Mucosa of descending colon (tissue), 3 donors: ENCODE measurements around the gene TMEM80. TPM values are rescaled to one million over a fixed set of nuclear protein-coding genes. Genes with fewer than 3 reads are reported as not detected.
A peak's percentile ranks its signal among the peaks of the same experiment; 100 is the strongest.
"Not testable (repeated sequence)": the region's sequence is repeated elsewhere in the genome, so short reads cannot be mapped to it uniquely, and the experiment has no call there.

ENCODE experiments used
- ATAC-seq: fragments of 200-7000 bp; cut with Tn5 transposase; one replicate; pipeline ENCODE4 v1.9.1; 2020; ENCODE audit warnings: mild to moderate bottlenecking, moderate library complexity
- DNase-seq, 3 donors: peaks; one replicate each; pipeline ENCODE4 v3.0.0-alpha.2; 2020
- H3K36me3 ChIP-seq: fragments of 200-600 bp; one replicate; pipeline ENCODE4 v1.8.0; 2021; ENCODE audit warnings: low read depth, mild to moderate bottlenecking
- H3K4me1 ChIP-seq: fragments of 200-600 bp; one replicate; pipeline ENCODE4 v1.8.0; 2021; ENCODE audit warnings: low read depth, mild to moderate bottlenecking
- H3K4me3 ChIP-seq: fragments of 200-600 bp; one replicate; pipeline ENCODE4 v1.8.0; 2021; ENCODE audit warnings: mild to moderate bottlenecking
- H3K9me3 ChIP-seq: fragments of 200-600 bp; one replicate; pipeline ENCODE4 v1.8.0; 2021; ENCODE audit warnings: mild to moderate bottlenecking
- intact Hi-C, 2 donors: fragments of 100-400 bp; cut with DNase I in 1 of 2; cut with micrococcal nuclease in 1 of 2; formaldehyde crosslinking; loops; one replicate each; pipeline versions ENCODE4 v1.11.0 to v1.11.1; 2022; cut with DNase I, micrococcal nuclease
- total RNA-seq, 3 donors: library from RNA; stranded (reverse); fragmentation: NEBNext Ultra II Directional in 2 of 3; extraction: Animal tissue kit (Norgen Biotek cat#: 25700) in 2 of 3; gene quantifications; one replicate each; pipeline versions ENCODE4 v1.2.1 to v1.2.4, GENCODE V29; 2021 to 2023
- TF ChIP-seq, protein P1 (sequence below): fragments of 200-600 bp; IDR thresholded peaks from one replicate; pipeline ENCODE4 v1.8.0; 2022; ENCODE audit warnings: antibody characterized with exemption, mild to moderate bottlenecking
- donor health status: DM: no; HTN: no; CAD: no; lungs with moderate emphysema.
- donor health status: DM: no; HTN: no; CAD: no.
- donor health status: DM: no; HTN: yes; CAD: no.

TMEM80 gene
- total RNA-seq, 3 donors from 2014 or later: 31.6 to 43.1 (median 38.0) TPM

DNA sequence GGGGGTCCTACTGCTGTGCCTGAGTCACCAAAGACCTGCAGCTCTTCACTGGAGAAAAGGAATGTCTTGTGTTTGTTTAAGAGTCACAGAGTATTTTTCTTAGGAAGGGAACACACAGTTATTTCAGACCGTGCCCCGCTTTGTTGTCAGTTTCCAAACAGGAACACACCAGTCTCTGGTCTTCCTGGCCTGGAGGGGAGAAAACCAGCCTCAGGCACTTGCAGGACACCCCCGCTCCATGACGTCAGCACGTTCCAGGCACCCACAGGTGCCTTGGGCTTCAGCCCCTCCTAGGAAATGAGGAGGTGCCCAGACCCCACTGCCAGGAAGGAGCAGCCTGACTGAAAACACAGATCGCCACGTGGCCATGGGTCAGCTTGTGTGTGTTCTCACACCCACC, 6.0 kb upstream of the TMEM80 start:
- TF ChIP-seq, protein P1, sequence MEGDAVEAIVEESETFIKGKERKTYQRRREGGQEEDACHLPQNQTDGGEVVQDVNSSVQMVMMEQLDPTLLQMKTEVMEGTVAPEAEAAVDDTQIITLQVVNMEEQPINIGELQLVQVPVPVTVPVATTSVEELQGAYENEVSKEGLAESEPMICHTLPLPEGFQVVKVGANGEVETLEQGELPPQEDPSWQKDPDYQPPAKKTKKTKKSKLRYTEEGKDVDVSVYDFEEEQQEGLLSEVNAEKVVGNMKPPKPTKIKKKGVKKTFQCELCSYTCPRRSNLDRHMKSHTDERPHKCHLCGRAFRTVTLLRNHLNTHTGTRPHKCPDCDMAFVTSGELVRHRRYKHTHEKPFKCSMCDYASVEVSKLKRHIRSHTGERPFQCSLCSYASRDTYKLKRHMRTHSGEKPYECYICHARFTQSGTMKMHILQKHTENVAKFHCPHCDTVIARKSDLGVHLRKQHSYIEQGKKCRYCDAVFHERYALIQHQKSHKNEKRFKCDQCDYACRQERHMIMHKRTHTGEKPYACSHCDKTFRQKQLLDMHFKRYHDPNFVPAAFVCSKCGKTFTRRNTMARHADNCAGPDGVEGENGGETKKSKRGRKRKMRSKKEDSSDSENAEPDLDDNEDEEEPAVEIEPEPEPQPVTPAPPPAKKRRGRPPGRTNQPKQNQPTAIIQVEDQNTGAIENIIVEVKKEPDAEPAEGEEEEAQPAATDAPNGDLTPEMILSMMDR: no peak
- H3K4me3 ChIP-seq: no peak overlapping the region
- no peaks in the 10 kb centered on the region for H3K36me3 ChIP-seq
- ATAC-seq: no peak
- intact Hi-C loops: no loop called here
- peaks cover 22% of the 10 kb centered on the region for H3K4me1 ChIP-seq
- DNase-seq: peak in 1 of 3 donors; percentile 31
- H3K9me3 ChIP-seq: no peaks in the 10 kb centered on the region

DNA sequence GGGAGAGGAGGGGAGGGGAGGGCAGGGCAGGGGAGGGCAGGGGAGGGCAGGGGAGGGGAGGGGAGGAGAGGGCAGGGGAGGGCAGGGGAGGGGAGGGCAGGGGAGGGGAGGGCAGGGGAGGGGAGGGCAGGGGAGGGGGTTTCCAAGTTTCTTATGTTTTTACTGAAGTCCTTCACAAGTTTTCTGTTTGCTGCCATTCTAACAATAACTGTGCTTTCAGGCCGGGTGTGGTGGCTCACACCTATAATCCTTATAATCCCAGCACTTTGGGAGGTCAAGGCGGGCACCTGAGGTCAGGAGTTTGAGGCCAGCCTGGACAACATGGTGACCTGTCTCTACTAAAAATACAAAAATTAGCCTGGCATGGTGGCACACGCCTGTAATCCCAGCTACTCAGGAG, 5.4 kb upstream of the TMEM80 start:
- H3K36me3 ChIP-seq, H3K4me3 ChIP-seq, intact Hi-C loops, H3K9me3 ChIP-seq, DNase-seq, ATAC-seq: not testable (repeated sequence)
- H3K4me1 ChIP-seq: peaks cover 22% of the 10 kb centered on the region

DNA sequence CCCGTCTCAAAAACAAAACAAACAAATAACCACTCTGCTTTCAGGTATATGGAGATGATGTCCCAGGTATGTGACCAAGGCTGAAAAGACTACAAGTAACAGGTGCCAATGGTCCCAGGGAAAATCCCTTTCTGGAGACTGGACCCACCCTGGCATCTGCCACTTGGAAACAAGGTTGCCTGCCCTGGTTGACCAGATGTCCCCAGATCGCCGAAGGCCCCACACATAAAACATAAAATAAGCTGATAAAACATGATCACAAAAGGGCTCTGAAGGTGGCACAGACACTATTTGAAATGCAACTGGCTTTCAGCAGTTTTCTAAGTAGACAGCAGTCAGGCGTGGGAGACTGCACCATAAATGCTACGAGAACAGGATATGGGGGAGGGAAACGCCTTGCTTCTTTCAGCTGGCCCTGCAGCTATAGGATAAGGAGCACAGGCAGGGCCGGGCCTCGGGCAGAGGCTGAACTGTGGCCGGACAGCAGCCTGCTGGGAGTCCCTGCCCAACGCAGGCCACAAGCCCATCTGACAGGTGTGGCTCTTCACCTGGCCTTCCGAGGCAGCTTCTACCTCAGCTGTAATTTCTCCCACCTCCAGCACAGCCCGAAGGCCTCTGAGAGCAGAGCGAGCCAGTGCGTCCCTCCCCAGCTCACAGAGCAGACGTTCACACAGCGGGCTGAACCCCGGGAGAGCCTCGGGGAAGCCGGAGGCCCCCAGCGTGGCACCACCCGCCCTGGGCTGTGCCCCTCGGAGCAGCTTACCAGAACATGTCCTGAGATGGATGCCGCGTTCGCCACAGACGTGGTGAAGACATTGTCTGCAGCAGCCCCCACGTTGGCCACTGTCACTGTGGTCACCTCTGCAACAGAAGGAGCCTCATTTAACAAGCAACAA, 4.6 kb upstream of the TMEM80 start:
- intact Hi-C loops: no loop called here
- Histone ChIP-seq H3K4me3 (no peak overlapping the region), H3K4me1 (peaks cover 22% of the 10 kb centered on the region), H3K9me3 (no peaks in the 10 kb centered on the region), H3K36me3 (peaks cover 4% of the 10 kb centered on the region)
- TF ChIP-seq, protein P1: no peak
- DNase-seq (peak; percentile 72 to 80 (median 80)), ATAC-seq (peak; percentile 29)

DNA sequence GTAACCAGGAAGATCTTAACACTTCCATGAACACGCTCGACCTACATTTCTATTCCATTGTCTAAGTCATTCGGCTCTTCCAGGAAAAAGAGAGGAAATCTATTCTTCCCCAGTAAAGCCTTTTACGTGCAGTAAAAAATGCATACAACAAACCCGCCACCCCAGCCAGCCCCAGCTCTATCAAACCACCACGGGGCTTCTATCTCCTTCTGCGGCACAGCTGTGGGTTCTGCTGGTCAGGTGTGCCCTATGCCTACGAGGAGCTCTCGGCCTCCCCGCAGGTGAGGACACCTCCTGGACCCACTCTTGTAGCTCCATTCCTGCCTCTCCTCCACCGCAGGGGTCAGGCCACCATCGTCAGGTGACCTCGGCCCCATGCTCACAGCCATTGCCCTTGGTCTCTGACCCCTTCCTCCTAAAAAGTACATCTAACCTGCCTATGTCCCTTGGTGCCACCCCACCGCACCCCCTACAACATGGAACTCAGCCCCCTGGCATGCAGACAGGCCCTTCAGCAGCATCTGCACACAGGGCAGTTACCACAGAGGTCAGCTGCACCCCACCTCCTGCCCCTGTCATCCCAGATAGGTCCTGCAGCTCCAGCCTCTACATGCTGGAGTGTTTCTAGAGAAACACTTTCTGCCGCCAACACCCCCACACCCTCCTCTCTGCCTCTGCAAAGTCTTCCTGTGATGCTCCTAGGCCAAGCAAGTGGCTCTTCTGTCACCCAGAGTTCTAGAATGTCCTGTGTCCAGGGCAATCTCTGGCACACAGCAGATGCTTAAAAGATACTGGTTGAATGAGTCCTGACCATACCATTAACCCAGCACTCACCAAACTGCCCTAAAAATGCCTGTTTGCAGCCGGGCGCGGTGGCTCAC, 3.7 kb upstream of the TMEM80 start:
- intact Hi-C loops: no loop called here
- peak in 1 of 3 donors; percentile 52 for DNase-seq
- Histone ChIP-seq H3K4me3 (no peak overlapping the region), H3K9me3 (no peaks in the 10 kb centered on the region), H3K4me1 (peaks cover 28% of the 10 kb centered on the region), H3K36me3 (peaks cover 4% of the 10 kb centered on the region)
- ATAC-seq: no peak
- TF ChIP-seq, protein P1: no peak

DNA sequence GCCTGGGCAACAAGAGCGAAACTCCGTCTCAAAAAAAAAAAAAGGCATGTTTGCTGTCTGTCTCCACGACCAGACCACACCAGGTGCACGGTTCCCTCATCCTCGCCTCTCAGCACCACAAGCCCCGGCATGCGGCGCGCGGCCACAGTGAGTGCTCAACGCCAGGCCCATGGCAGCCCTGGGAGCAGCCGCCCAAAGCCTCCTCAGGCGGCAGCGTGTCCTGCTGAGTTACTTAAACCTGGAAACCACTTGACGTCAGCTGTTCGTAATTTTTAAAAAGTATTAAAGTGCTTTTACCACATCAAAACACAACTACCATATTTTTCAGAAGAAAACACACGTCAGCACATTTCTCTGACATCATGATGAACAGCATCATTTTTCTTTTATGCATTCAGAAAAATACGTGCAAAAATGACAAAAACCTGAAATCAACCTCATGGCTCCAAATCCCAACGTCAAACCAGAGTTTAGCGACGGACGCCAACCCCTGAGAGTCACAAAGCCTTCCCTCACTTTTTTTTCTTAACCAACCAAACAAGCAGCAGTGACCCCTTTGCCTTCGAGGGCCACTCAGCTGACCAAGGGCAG, 2.7 kb upstream of the TMEM80 start:
- ATAC-seq (no peak), DNase-seq (peak in 2 of 3 donors; percentile 45 to 64)
- Histone ChIP-seq H3K4me1 (peaks cover 30% of the 10 kb centered on the region), H3K4me3 (no peak overlapping the region), H3K9me3 (no peaks in the 10 kb centered on the region), H3K36me3 (peaks cover 4% of the 10 kb centered on the region)
- TF ChIP-seq, protein P1: no peak
- intact Hi-C loops: no loop called here
